ENCODE results near the gene PITPNM1.
A peak's percentile ranks its signal among the peaks of the same experiment; 100 is the strongest.
"Not testable (repeated sequence)": the region's sequence is repeated elsewhere in the genome, so short reads cannot be mapped to it uniquely, and the experiment has no call there.

PITPNM1 gene

DNA sequence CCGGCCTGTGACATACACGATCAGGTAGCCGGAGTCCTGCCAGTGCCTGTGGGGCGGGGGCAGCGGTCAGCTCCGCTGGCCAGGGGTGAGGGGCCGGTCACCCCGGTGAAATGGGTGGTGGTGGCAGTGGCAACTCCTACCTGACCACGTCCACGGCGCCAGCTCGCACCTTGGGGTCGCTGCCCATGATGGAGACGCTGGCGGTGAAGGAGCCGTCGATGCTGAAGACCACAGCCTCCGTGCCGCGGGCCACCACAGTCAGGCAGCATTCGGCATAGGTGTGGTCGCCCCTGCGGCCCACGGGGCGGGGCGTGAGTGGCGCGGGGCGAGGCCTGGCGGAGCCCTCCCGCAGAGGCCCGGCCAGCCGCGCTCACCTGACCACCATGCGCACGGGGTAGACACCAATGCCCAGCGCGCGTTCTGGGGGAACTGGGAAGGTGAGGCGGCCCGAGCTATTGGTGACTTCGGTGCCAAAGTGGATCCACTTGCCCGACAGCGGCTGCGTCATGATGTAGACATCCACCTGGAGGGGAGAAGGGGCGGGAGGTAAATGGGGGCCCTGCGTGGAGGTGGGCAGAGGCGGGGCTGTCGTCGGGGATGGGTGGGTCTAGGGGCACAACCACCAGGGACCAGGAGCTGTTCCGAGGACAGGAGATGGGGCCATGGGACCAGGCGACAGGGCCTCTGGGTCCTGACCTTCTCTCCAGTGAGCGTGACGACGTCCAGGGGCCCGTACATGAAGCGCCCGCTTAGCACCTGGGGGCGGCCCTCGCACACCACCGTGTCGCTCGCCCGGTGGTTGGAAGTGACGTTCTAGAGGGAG is 11.4 kb downstream of the PITPNM1 start:
- peaks cover 20% of the 10 kb centered on the region for H3K36me3 Mint-ChIP-seq
- ATAC-seq (ENCODE audit: low read depth) (no peak), DNase-seq (ENCODE audit: low spot score in 2 of 2) (no peak)
- H3K9me3 Mint-ChIP-seq, result no peaks in the 10 kb centered on the region
- H3K4me3 Mint-ChIP-seq, result no peak overlapping the region
- no peak overlapping the region for H3K27ac Mint-ChIP-seq
- no peaks in the 10 kb centered on the region for H3K27me3 Mint-ChIP-seq
- peaks cover 9% of the 10 kb centered on the region for H3K4me1 Mint-ChIP-seq

DNA sequence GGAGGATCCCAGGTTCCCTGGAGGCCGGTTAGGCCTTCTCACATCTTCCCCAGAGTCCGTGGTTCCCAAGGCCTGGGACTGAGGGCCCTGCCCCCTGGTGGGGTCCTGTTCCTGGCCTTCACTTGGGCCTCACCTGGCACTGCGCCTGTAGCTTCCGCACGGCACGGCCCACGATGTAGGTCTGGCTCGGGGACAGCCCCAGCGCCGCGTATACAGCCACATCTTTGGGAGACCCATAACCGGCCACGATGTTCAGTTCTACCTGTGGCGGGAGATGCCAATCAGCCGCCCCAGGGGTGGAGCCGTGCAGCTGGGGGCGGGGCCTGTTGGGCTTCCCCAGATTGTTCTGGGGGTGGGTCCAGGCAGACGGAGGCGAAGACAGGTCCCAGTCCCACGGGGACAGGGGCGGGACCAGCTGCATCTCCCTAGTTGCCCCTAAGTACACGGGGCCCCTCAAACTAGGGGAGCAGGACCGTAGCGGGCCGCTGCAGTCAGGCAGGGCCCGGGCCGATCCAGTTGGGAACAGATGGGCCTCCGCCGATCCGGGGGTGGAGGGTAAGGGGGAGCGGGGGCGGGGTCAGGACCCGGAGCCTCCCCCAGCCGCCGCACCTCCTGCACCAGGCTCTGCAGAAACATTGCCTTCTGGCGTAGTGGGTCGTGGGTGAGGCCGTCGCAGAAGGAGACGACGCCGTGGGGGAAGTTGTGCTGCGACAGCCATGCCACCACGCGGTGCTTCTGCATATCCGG is 12.2 kb downstream of the PITPNM1 start:
- Mint-ChIP-seq H3K27ac (no peak overlapping the region), H3K4me1 (peaks cover 14% of the 10 kb centered on the region)

DNA sequence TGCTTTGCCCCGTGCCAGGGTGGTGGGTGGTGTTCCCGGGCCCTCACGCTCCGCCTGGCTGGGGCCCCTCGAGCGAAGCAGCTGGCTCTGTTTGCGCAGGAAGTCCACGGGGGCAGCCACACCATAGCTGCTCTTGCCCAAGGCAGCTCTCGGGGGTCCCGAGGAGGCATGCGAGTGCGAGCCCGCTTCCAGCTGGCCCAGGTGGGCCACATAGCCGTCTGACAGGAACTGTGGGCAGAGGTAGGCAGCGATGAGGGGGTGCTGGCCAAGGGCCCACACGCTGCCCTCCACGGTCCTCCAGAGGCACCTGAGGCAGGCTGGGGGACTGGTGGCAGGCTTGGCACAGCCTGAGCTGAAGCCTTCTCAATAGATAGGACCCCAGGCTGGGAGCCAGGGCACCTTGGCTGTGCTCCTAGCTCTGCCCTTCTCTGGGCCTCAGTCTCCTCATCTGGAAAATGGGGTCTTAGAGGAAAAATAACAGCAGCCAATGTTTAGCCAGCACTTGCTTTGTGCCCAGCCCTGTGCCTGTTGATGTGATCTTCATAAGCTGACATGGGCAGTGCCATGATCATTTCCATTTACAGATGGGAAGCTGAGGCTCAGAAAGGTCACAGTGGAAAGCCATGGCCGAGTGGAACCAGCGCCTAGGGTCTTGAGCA is 13.0 kb downstream of the PITPNM1 start:
- H3K27ac Mint-ChIP-seq, result no peak overlapping the region
- peaks cover 24% of the 10 kb centered on the region for H3K36me3 Mint-ChIP-seq
- peaks cover 20% of the 10 kb centered on the region for H3K4me1 Mint-ChIP-seq

More for the DNA sequence above, 12.2 kb downstream of the PITPNM1 start:
- Mint-ChIP-seq H3K4me3 (no peak overlapping the region), H3K27me3 (no peaks in the 10 kb centered on the region), H3K9me3 (no peaks in the 10 kb centered on the region), H3K36me3 (peaks cover 21% of the 10 kb centered on the region)
- ATAC-seq (ENCODE audit: low read depth) (no peak), DNase-seq (ENCODE audit: low spot score in 2 of 2) (no peak)

DNA sequence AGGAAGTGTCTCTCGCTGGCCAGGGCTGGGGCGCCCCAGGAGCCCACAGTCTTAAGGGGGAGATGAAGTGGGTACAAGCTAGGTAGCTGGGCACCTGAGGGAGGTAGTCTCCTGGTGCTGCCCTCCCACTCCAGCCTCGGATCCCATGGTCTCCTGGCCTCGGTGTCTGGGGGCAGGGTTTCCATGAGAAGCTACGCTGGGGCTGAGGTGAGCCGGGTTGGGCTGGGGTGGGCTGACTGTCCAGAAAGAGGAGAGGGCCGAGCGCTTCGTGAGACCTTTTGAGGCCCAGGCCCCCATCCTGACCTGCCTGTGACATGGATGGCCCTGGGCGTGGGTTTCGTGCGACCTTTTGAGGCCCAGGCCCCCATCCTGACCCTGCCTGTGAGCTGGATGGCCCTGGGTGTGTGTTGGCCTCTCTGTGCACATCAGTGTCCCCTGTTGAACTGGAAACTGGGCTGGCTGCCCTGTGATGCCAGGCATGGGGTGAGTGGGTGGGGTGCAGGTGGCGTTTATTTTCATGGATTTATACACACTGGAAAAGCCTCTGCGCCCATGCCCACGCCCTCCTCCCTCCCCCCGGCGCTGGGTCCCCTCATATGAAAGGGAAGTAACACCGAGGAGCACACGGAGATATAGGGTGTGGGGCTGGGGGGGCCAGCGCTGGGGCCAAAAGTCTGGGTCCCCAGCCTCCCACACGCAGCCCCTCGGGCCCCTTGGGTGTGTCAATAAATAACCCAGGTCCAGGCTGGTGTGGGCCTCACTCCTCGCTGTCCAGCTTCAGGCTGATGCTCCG is 13.7 kb downstream of the PITPNM1 start:
- DNase-seq (ENCODE audit: low spot score in 2 of 2) (no peak), ATAC-seq (ENCODE audit: low read depth) (no peak)
- Mint-ChIP-seq H3K9me3 (no peaks in the 10 kb centered on the region), H3K4me1 (peaks cover 26% of the 10 kb centered on the region), H3K27me3 (no peaks in the 10 kb centered on the region), H3K36me3 (peaks cover 24% of the 10 kb centered on the region), H3K4me3 (no peak overlapping the region), H3K27ac (no peak overlapping the region)

More for the DNA sequence above, 13.0 kb downstream of the PITPNM1 start:
- H3K27me3 Mint-ChIP-seq, result no peaks in the 10 kb centered on the region
- no peak for ATAC-seq (ENCODE audit: low read depth)
- H3K9me3 Mint-ChIP-seq, result no peaks in the 10 kb centered on the region
- DNase-seq (ENCODE audit: low spot score in 2 of 2), result no peak
- no peak overlapping the region for H3K4me3 Mint-ChIP-seq

DNA sequence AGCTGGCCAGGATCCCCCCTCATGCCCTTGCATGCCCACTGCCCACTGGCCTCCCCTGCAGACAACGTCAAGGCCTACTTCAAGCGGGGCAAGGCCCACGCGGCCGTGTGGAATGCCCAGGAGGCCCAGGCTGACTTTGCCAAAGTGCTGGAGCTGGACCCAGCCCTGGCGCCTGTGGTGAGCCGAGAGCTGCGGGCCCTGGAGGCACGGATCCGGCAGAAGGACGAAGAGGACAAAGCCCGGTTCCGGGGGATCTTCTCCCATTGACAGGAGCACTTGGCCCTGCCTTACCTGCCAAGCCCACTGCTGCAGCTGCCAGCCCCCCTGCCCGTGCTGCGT is 14.5 kb downstream of the PITPNM1 start:
- no peak overlapping the region for H3K4me3 Mint-ChIP-seq
- H3K27ac Mint-ChIP-seq, result no peak overlapping the region
- no peak for DNase-seq (ENCODE audit: low spot score in 2 of 2)
- H3K9me3 Mint-ChIP-seq, result no peaks in the 10 kb centered on the region
- no peak for ATAC-seq (ENCODE audit: low read depth)
- peaks cover 32% of the 10 kb centered on the region for H3K4me1 Mint-ChIP-seq
- H3K27me3 Mint-ChIP-seq, result no peaks in the 10 kb centered on the region
- H3K36me3 Mint-ChIP-seq, result peaks cover 21% of the 10 kb centered on the region

DNA sequence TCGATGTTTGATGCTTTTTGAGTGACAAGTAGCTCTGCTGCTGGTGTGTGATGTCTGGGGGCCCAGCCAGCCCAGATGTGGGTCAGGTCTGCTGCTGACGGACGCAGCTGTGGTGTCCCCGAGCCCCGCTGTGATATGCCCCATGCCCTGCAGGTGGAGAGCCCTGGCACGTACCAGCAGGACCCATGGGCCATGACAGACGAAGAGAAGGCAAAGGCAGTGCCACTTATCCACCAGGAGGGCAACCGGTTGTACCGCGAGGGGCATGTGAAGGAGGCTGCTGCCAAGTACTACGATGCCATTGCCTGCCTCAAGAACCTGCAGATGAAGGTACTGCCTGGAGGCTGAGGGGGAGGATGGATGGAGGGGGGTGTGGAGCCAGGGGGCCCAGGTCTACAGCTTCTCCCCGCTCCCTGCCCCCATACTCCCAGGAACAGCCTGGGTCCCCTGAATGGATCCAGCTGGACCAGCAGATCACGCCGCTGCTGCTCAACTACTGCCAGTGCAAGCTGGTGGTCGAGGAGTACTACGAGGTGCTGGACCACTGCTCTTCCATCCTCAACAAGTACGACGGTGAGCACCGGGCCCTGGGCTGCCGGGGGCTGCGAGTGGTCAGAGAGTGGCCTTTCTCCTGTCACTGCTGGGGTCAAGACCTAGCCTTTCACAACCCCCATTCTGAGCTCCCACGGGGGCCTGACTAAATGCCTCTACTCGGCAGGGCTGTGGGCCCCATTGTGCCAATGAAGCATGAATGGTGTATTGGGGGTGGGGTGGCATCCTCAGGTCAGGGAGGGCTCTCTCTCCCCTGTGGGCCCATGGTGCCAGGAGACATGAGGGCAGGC is 15.1 kb downstream of the PITPNM1 start:
- Mint-ChIP-seq H3K4me3 (no peak overlapping the region), H3K9me3 (no peaks in the 10 kb centered on the region), H3K36me3 (peaks cover 18% of the 10 kb centered on the region), H3K27ac (no peak overlapping the region), H3K27me3 (no peaks in the 10 kb centered on the region), H3K4me1 (peaks cover 34% of the 10 kb centered on the region)
- ATAC-seq (ENCODE audit: low read depth), result no peak
- no peak for DNase-seq (ENCODE audit: low spot score in 2 of 2)

DNA sequence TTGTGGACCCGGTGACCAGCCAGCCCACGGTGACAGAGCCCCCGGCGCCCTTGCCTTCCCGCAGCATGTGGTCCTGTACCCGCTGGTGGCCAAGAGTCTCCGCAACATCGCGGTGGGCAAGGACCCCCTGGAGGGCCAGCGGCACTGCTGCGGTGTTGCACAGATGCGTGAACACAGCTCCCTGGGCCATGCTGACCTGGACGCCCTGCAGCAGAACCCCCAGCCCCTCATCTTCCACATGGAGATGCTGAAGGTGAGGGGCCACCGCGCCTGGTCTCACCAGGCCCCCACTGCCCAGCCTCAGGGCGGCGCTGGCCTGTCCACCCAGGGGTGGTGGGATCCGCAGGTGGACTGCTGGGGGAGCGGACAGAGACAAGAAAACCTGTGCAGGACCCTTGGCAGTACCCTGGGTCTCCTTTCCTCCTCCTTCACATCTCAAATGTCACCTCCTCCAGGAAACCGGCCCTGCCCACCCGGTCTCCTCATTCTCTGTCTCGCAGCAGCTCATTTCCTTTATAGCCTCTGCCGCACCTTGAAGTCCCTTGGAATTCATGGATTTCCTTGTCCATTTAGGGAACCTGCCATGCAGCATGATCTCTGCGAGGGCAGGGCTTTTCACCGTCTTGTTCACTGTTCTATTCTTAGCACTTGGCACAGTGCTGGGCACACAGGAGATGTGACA is 15.8 kb downstream of the PITPNM1 start:
- peaks cover 17% of the 10 kb centered on the region for H3K36me3 Mint-ChIP-seq
- H3K9me3 Mint-ChIP-seq, result no peaks in the 10 kb centered on the region
- H3K27ac Mint-ChIP-seq, result peak overlapping the region; percentile 31
- ATAC-seq (ENCODE audit: low read depth) (no peak), DNase-seq (ENCODE audit: low spot score in 2 of 2) (no peak)
- no peaks in the 10 kb centered on the region for H3K27me3 Mint-ChIP-seq
- H3K4me3 Mint-ChIP-seq, result no peak overlapping the region
- H3K4me1 Mint-ChIP-seq, result peaks cover 41% of the 10 kb centered on the region

DNA sequence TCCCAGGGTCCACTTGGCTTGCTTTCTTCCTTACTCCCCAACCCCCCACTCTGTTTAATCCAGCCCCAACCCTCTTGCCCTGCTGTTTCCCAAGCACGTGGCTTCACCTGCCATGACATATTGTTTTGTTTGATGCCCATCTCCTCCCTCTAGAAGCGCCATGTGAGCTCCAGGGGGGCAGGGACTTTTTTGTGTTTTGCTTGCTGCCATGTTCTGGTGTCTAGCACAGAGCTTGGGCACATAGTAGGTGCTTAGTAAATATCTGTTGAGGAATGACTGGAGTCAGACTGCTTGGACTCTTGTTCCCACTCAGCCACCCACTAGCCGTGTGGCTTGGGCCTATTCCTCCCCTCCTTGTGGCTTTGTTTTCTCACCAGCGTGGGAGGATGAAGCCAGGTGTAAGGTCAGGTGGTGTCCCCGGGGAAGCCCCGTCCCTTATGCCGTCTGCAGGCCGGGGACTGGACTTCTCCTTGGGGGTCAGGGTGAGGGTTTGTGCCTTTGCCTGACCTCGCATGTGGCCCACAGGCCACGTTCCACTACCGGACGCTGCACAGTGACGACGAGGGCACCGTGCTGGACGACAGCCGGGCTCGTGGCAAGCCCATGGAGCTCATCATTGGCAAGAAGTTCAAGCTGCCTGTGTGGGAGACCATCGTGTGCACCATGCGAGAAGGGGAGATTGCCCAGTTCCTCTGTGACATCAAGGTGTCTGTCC is 18.5 kb downstream of the PITPNM1 start:
- peak; percentile 12 for ATAC-seq (ENCODE audit: low read depth)
- Mint-ChIP-seq H3K27ac (peak overlapping the region; percentile 92), H3K9me3 (no peaks in the 10 kb centered on the region), H3K36me3 (peaks cover 15% of the 10 kb centered on the region), H3K4me3 (peak overlapping the region; percentile 73), H3K4me1 (peaks cover 58% of the 10 kb centered on the region), H3K27me3 (no peaks in the 10 kb centered on the region)
- peak in 1 of 2 donors; percentile 40 for DNase-seq (ENCODE audit: low spot score in 2 of 2)

DNA sequence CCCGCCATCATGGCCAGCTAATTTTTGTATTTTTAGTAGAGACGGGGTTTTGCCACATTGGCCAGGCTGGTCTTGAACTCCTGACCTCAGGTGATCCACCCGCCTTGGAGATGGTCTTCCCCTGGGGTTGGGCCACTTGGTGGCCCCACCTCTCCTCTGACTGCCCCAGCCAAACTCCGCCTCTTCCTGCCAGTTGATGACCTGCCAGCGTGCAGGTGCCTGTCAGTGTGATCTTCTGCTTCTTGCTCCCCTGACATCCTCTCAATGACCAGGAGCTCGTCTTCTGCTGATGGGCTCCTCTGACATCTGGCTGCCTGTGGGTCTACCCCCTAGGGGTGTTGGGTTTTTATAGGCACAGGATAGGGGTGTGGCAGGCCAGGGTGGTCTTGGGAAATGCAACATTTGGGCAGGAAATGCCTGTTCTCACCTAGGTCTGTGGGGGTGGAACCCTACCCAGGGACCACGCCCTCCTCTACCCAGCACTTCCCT is 19.2 kb downstream of the PITPNM1 start:
- Mint-ChIP-seq H3K4me1 (peaks cover 56% of the 10 kb centered on the region), H3K36me3 (peaks cover 12% of the 10 kb centered on the region)

DNA sequence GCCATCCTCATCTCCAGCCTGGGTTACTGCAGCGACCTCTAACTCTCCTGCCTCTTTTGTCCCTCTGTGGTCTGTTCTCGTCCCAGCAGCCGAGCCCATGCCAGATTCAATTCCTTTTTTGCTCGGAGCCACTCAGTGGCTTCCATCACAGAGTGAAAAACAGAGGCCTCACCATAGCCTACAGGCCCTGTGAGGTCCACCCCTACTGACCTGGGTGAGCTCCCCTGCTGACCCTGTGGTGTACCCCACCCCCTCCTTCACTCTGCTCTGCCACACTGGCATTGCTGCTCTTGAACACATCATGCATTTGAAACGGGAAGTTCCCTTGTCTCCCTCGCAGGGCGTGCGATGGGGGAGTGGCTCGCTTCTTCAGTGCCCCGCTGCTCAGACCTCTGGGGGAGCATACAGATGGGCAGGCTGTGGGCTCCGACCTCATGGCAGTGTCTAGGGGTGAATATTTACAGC is 20.3 kb downstream of the PITPNM1 start:
- peak; percentile 57 to 64 for DNase-seq (ENCODE audit: low spot score in 2 of 2)
- H3K27ac Mint-ChIP-seq, result peak overlapping the region; percentile 92
- peak overlapping the region; percentile 99 for H3K4me3 Mint-ChIP-seq
- no peaks in the 10 kb centered on the region for H3K9me3 Mint-ChIP-seq
- ATAC-seq (ENCODE audit: low read depth), result peak; percentile 36
- peaks cover 10% of the 10 kb centered on the region for H3K36me3 Mint-ChIP-seq
- H3K27me3 Mint-ChIP-seq, result no peaks in the 10 kb centered on the region
- H3K4me1 Mint-ChIP-seq, result peaks cover 55% of the 10 kb centered on the region

More for the DNA sequence above, 19.2 kb downstream of the PITPNM1 start:
- ATAC-seq (ENCODE audit: low read depth), result peak; percentile 6
- H3K9me3 Mint-ChIP-seq; H3K27me3 Mint-ChIP-seq; DNase-seq (ENCODE audit: low spot score in 2 of 2): not testable (repeated sequence)
- H3K27ac Mint-ChIP-seq, result peak overlapping the region; percentile 92
- peak overlapping the region; percentile 73 for H3K4me3 Mint-ChIP-seq

DNA sequence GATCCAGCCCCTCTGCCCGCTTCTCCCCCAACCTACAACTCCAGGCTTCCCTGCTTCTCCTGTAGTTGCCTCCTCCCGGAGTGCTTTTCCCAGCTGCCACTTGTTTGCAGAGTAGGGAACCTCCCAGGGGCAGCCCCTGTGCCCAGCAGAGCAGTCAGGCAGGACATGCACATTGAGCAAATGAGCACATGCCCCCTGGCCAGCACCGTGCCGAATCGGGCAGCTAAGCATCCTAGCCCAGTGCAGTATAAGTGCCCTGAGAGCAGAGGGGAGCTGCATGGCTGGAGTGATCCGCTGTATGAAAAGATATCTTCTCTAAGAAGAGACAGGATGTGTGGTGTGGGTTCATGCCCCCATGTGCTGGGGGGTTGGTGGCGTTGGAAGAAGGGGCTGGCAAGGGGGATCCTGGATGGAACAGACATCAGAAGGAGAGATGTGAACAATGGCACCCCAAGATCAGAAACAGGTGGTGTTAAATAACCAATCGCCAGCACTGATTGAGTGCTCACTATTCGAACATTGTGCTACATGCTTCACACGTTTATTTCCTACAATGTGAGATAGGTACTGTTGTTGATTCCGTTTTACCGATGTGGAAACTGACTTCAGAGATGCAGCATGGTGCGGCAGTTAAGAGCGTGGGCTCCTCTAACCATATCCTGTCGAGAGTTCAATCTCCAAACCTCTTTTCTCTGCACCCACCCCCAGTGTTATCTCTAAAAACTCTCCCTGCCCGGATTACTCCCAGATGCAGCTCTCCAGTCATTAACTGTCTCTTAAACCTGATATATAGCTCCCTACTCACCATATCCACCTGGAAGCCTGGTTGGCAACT is 21.1 kb downstream of the PITPNM1 start:
- no peaks in the 10 kb centered on the region for H3K27me3 Mint-ChIP-seq
- no peak for ATAC-seq (ENCODE audit: low read depth)
- H3K27ac Mint-ChIP-seq, result peak overlapping the region; percentile 92
- H3K9me3 Mint-ChIP-seq, result no peaks in the 10 kb centered on the region
- peaks cover 51% of the 10 kb centered on the region for H3K4me1 Mint-ChIP-seq
- DNase-seq (ENCODE audit: low spot score in 2 of 2), result no peak
- H3K4me3 Mint-ChIP-seq, result peak overlapping the region; percentile 99
- peaks cover 5% of the 10 kb centered on the region for H3K36me3 Mint-ChIP-seq

Measured in memory B cell (primary cell).